Activated naive CD4-positive, alpha-beta T cell treated with anti-CD3 and anti-CD28 coated beads, Interleukin-2, amount 50 U/mL, for 24 hours (primary cell): ENCODE data around the gene ATP2C2.

ENCODE experiments used
- H3K27ac Mint-ChIP-seq: one replicate; pipeline ENCODE4 v1.8.0; 2021; ENCODE audit warnings: mild to moderate bottlenecking, mixed read lengths
- H3K27me3 Mint-ChIP-seq: one replicate; pipeline ENCODE4 v1.8.0; 2021; ENCODE audit warnings: mixed read lengths
- H3K36me3 Mint-ChIP-seq: one replicate; pipeline ENCODE4 v1.8.0; 2021; ENCODE audit warnings: mixed read lengths
- H3K4me1 Mint-ChIP-seq: one replicate; pipeline ENCODE4 v1.8.0; 2021; ENCODE audit warnings: mixed read lengths
- H3K4me3 Mint-ChIP-seq: one replicate; pipeline ENCODE4 v1.8.0; 2021; ENCODE audit warnings: mild to moderate bottlenecking, mixed read lengths
- H3K9me3 Mint-ChIP-seq: one replicate; pipeline ENCODE4 v1.8.0; 2021; ENCODE audit warnings: mixed read lengths

The ATP2C2 gene

GRCh38 chr16:84486126-84486525 lies 117.8 kb downstream of the ATP2C2 start:
- H3K36me3 Mint-ChIP-seq, result peaks cover 8% of the 10 kb centered on the region
- H3K4me1 Mint-ChIP-seq, result no peaks in the 10 kb centered on the region

GRCh38 chr16:84486551-84487235 lies 118.4 kb downstream of the ATP2C2 start:
- Mint-ChIP-seq H3K27ac (no peak overlapping the region), H3K27me3 (no peaks in the 10 kb centered on the region), H3K4me1 (no peaks in the 10 kb centered on the region), H3K36me3 (peaks cover 8% of the 10 kb centered on the region), H3K9me3 (no peaks in the 10 kb centered on the region), H3K4me3 (no peak overlapping the region)

More at GRCh38 chr16:84486126-84486525, 117.8 kb downstream of the ATP2C2 start:
- H3K27me3 Mint-ChIP-seq, result no peaks in the 10 kb centered on the region
- H3K4me3 Mint-ChIP-seq, result no peak overlapping the region
- no peak overlapping the region for H3K27ac Mint-ChIP-seq
- no peaks in the 10 kb centered on the region for H3K9me3 Mint-ChIP-seq

- Mint-ChIP-seq H3K4me3 (no peak overlapping the region), H3K27me3 (no peaks in the 10 kb centered on the region), H3K4me1 (no peaks in the 10 kb centered on the region), H3K27ac (no peak overlapping the region), H3K9me3 (no peaks in the 10 kb centered on the region), H3K36me3 (peaks cover 8% of the 10 kb centered on the region)
Observed at GRCh38 chr16:84487358-84487757, 119.0 kb downstream of the ATP2C2 start.

- H3K4me3 Mint-ChIP-seq, result no peak overlapping the region
- no peaks in the 10 kb centered on the region for H3K27me3 Mint-ChIP-seq
- H3K36me3 Mint-ChIP-seq, result peaks cover 12% of the 10 kb centered on the region
- H3K4me1 Mint-ChIP-seq, result no peaks in the 10 kb centered on the region
- no peaks in the 10 kb centered on the region for H3K9me3 Mint-ChIP-seq
- no peak overlapping the region for H3K27ac Mint-ChIP-seq
Observed at GRCh38 chr16:84489131-84489530, 120.8 kb downstream of the ATP2C2 start.

GRCh38 chr16:84495506-84495905 lies 127.2 kb downstream of the ATP2C2 start:
- no peak overlapping the region for H3K4me3 Mint-ChIP-seq
- H3K36me3 Mint-ChIP-seq, result peaks cover 25% of the 10 kb centered on the region

GRCh38 chr16:84496991-84497390 lies 128.7 kb downstream of the ATP2C2 start:
- Mint-ChIP-seq H3K36me3 (peaks cover 20% of the 10 kb centered on the region), H3K4me1 (no peaks in the 10 kb centered on the region), H3K27me3 (no peaks in the 10 kb centered on the region), H3K27ac (no peak overlapping the region), H3K9me3 (peaks cover 5% of the 10 kb centered on the region), H3K4me3 (no peak overlapping the region)

More at GRCh38 chr16:84495506-84495905, 127.2 kb downstream of the ATP2C2 start:
- Mint-ChIP-seq H3K9me3 (peaks cover 5% of the 10 kb centered on the region), H3K4me1 (no peaks in the 10 kb centered on the region), H3K27ac (no peak overlapping the region), H3K27me3 (no peaks in the 10 kb centered on the region)

GRCh38 chr16:84497418-84498222 lies 129.3 kb downstream of the ATP2C2 start:
- no peaks in the 10 kb centered on the region for H3K4me1 Mint-ChIP-seq
- no peaks in the 10 kb centered on the region for H3K27me3 Mint-ChIP-seq
- peaks cover 20% of the 10 kb centered on the region for H3K36me3 Mint-ChIP-seq
- H3K27ac Mint-ChIP-seq, result no peak overlapping the region
- H3K9me3 Mint-ChIP-seq, result peaks cover 5% of the 10 kb centered on the region
- no peak overlapping the region for H3K4me3 Mint-ChIP-seq

- Mint-ChIP-seq H3K36me3 (peaks cover 17% of the 10 kb centered on the region), H3K4me1 (no peaks in the 10 kb centered on the region), H3K27me3 (no peaks in the 10 kb centered on the region), H3K27ac (no peak overlapping the region), H3K4me3 (no peak overlapping the region), H3K9me3 (peaks cover 5% of the 10 kb centered on the region)
Observed at GRCh38 chr16:84498223-84498610, 129.9 kb downstream of the ATP2C2 start.

GRCh38 chr16:84498859-84499620 lies 130.7 kb downstream of the ATP2C2 start:
- peaks cover 5% of the 10 kb centered on the region for H3K9me3 Mint-ChIP-seq
- no peak overlapping the region for H3K4me3 Mint-ChIP-seq
- H3K4me1 Mint-ChIP-seq, result peaks cover 4% of the 10 kb centered on the region
- no peak overlapping the region for H3K27ac Mint-ChIP-seq
- no peaks in the 10 kb centered on the region for H3K27me3 Mint-ChIP-seq
- peaks cover 16% of the 10 kb centered on the region for H3K36me3 Mint-ChIP-seq

- Mint-ChIP-seq H3K36me3 (peaks cover 12% of the 10 kb centered on the region), H3K4me3 (no peak overlapping the region), H3K27ac (no peak overlapping the region), H3K4me1 (peaks cover 7% of the 10 kb centered on the region), H3K27me3 (no peaks in the 10 kb centered on the region), H3K9me3 (peaks cover 1% of the 10 kb centered on the region)
Observed at GRCh38 chr16:84499638-84500037, 131.3 kb downstream of the ATP2C2 start.

- Mint-ChIP-seq H3K27ac (no peak overlapping the region), H3K4me1 (peaks cover 15% of the 10 kb centered on the region), H3K27me3 (no peaks in the 10 kb centered on the region), H3K36me3 (peaks cover 6% of the 10 kb centered on the region), H3K4me3 (no peak overlapping the region), H3K9me3 (no peaks in the 10 kb centered on the region)
Observed at GRCh38 chr16:84500531-84500930, 132.2 kb downstream of the ATP2C2 start.

GRCh38 chr16:84501077-84501735 lies 132.9 kb downstream of the ATP2C2 start:
- peaks cover 21% of the 10 kb centered on the region for H3K4me1 Mint-ChIP-seq
- no peaks in the 10 kb centered on the region for H3K27me3 Mint-ChIP-seq
- H3K9me3 Mint-ChIP-seq, result no peaks in the 10 kb centered on the region
- H3K4me3 Mint-ChIP-seq, result no peak overlapping the region
- H3K36me3 Mint-ChIP-seq, result peaks cover 4% of the 10 kb centered on the region
- no peak overlapping the region for H3K27ac Mint-ChIP-seq

- Mint-ChIP-seq H3K4me1 (peaks cover 26% of the 10 kb centered on the region), H3K9me3 (no peaks in the 10 kb centered on the region), H3K4me3 (no peak overlapping the region), H3K36me3 (peaks cover 2% of the 10 kb centered on the region), H3K27ac (no peak overlapping the region), H3K27me3 (no peaks in the 10 kb centered on the region)
Observed at GRCh38 chr16:84502075-84502474, 133.7 kb downstream of the ATP2C2 start.

- no peaks in the 10 kb centered on the region for H3K27me3 Mint-ChIP-seq
- H3K4me1 Mint-ChIP-seq, result peaks cover 31% of the 10 kb centered on the region
- no peak overlapping the region for H3K4me3 Mint-ChIP-seq
- H3K9me3 Mint-ChIP-seq, result no peaks in the 10 kb centered on the region
- H3K36me3 Mint-ChIP-seq, result peaks cover under 1% of the 10 kb centered on the region
- no peak overlapping the region for H3K27ac Mint-ChIP-seq
Observed at GRCh38 chr16:84502581-84502980, 134.2 kb downstream of the ATP2C2 start.

- Mint-ChIP-seq H3K4me1 (peaks cover 43% of the 10 kb centered on the region), H3K9me3 (no peaks in the 10 kb centered on the region), H3K27ac (no peak overlapping the region), H3K36me3 (no peaks in the 10 kb centered on the region), H3K27me3 (no peaks in the 10 kb centered on the region), H3K4me3 (peak overlapping the region; percentile 44)
Observed at GRCh38 chr16:84503751-84504395, 135.5 kb downstream of the ATP2C2 start.
